Transverse colon (tissue), 3 donors: Measurements from ENCODE around the gene GARNL3.

Experiments
- POLR2A ChIP-seq: fragments of 450-650 bp; IDR thresholded peaks from one replicate; pipeline ENCODE4 v1.6.1; 2016; ENCODE audit warnings: antibody characterized with exemption, mild to moderate bottlenecking, moderate library complexity
- TF ChIP-seq, protein P1 (sequence below), 5 experiments: fragments of 200-600 bp in 3 of 5; fragments of 450-650 bp in 2 of 5; sonication (generic) in 3 of 5; IDR thresholded peaks; 1 replicate in 2 of 5; 2 replicates in 3 of 5; pipeline ENCODE4 v1.5.1; 2016 to 2017; ENCODE audit warnings: antibody characterized with exemption in 5 of 5, inconsistent platforms in 3 of 5, mild to moderate bottlenecking in 2 of 5, moderate library complexity in 1 of 5

DNA sequence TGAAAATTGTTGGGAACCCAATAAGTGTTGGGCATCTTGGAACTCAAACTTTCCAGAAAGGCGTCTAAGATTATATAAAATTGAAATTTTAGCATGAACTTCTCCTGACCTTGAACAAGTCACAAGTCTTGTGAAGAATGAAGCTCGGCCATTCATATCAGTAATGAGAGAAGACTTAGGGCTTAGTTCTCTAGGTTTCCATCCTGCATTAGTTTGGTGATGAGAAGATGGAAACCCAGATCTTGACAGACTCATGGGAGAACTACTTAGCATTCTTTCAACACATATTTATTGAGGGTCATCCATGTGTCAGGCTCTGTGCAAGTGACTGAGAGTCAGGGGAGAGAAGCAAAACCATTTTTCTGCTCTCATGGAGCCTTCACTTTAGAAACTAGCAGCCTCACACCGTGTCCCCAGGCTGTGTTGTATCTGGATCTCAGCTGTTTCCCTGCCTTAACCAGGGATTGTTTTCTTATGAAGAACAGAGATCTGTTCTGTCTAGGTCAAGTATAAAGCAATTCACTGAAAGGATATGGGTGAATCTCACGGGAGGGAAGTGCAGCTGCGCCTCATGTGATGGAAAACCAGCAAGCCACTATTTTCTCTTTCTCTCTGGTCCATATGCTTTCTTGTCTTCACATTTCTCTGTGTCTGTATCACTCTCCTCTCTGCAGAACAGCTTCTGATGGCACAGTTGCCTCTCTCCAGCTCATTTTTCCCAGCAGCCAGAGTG, 3.4 kb downstream of the GARNL3 start:
- no peak for TF ChIP-seq POLR2A
- TF ChIP-seq, protein P1, sequence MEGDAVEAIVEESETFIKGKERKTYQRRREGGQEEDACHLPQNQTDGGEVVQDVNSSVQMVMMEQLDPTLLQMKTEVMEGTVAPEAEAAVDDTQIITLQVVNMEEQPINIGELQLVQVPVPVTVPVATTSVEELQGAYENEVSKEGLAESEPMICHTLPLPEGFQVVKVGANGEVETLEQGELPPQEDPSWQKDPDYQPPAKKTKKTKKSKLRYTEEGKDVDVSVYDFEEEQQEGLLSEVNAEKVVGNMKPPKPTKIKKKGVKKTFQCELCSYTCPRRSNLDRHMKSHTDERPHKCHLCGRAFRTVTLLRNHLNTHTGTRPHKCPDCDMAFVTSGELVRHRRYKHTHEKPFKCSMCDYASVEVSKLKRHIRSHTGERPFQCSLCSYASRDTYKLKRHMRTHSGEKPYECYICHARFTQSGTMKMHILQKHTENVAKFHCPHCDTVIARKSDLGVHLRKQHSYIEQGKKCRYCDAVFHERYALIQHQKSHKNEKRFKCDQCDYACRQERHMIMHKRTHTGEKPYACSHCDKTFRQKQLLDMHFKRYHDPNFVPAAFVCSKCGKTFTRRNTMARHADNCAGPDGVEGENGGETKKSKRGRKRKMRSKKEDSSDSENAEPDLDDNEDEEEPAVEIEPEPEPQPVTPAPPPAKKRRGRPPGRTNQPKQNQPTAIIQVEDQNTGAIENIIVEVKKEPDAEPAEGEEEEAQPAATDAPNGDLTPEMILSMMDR (IDR thresholded peaks at IDR 0.05) = no peak
